ENCODE data around the gene RSRP1.
A peak's percentile ranks its signal among the peaks of the same experiment; 100 is the strongest.

The RSRP1 gene

GRCh38 chr1:25255706-25256577 is 8.7 kb upstream of the RSRP1 start:
- Histone ChIP-seq H3K9me3 (ENCODE audit: insufficient read depth, low read length, severe bottlenecking) (no peaks in the 10 kb centered on the region), H3K27ac (ENCODE audit: low read length) (no peak overlapping the region), H3K9ac (ENCODE audit: low read depth, low read length) (no peak overlapping the region), H3K4me3 (ENCODE audit: low read depth in 1 of 2, low read length in 2 of 2) (no peak overlapping the region), H3K4me1 (ENCODE audit: insufficient read depth, low read length) (no peaks in the 10 kb centered on the region), H3K79me2 (ENCODE audit: insufficient read depth, low read length) (no peaks in the 10 kb centered on the region; the same call in 1 of the 2 replicates), H2AFZ (ENCODE audit: low read depth, low read length) (no peak overlapping the region), H3K4me2 (ENCODE audit: insufficient read depth, low read length) (no peak overlapping the region), H4K20me1 (ENCODE audit: insufficient read depth, low read length) (no peaks in the 10 kb centered on the region; the same call in 1 of the 2 replicates), H3K36me3 (ENCODE audit: insufficient read depth, low read length) (no peaks in the 10 kb centered on the region), H3K27me3 (ENCODE audit: insufficient read depth, low read length, poor library complexity) (no peaks in the 10 kb centered on the region)
- TF ChIP-seq CTCF (IDR thresholded peaks at IDR 0.05; ENCODE audit: borderline replicate concordance, extremely low read depth, low read length, poor library complexity, severe bottlenecking) (no peak), EZH2 (IDR thresholded peaks at IDR 0.05; ENCODE audit: borderline replicate concordance, low read depth, low read length, severe bottlenecking) (no peak)
- no peak for DNase-seq
- ATAC-seq (ENCODE audit: insufficient read depth, low read depth), result no peak

GRCh38 chr1:25253911-25254310 is 6.7 kb upstream of the RSRP1 start:
- no peak overlapping the region for H3K4me3 ChIP-seq (ENCODE audit: low read depth in 1 of 2, low read length in 2 of 2)
- H2AFZ ChIP-seq (ENCODE audit: low read depth, low read length), result no peak overlapping the region
- H3K36me3 ChIP-seq (ENCODE audit: insufficient read depth, low read length), result no peaks in the 10 kb centered on the region
- no peak overlapping the region for H3K4me2 ChIP-seq (ENCODE audit: insufficient read depth, low read length)
- no peaks in the 10 kb centered on the region; the same call in 1 of the 2 replicates for H4K20me1 ChIP-seq (ENCODE audit: insufficient read depth, low read length)
- ATAC-seq (ENCODE audit: insufficient read depth, low read depth) (no peak), DNase-seq (no peak)
- H3K9me3 ChIP-seq (ENCODE audit: insufficient read depth, low read length, severe bottlenecking), result no peaks in the 10 kb centered on the region
- TF ChIP-seq CTCF (IDR thresholded peaks at IDR 0.05; ENCODE audit: borderline replicate concordance, extremely low read depth, low read length, poor library complexity, severe bottlenecking), result no peak
- TF ChIP-seq EZH2 (IDR thresholded peaks at IDR 0.05; ENCODE audit: borderline replicate concordance, low read depth, low read length, severe bottlenecking), result no peak
- no peak overlapping the region for H3K9ac ChIP-seq (ENCODE audit: low read depth, low read length)
- H3K27me3 ChIP-seq (ENCODE audit: insufficient read depth, low read length, poor library complexity), result no peaks in the 10 kb centered on the region
- H3K4me1 ChIP-seq (ENCODE audit: insufficient read depth, low read length), result no peaks in the 10 kb centered on the region
- H3K79me2 ChIP-seq (ENCODE audit: insufficient read depth, low read length), result no peaks in the 10 kb centered on the region; the same call in 1 of the 2 replicates
- H3K27ac ChIP-seq (ENCODE audit: low read length), result no peak overlapping the region

- Histone ChIP-seq H3K36me3 (ENCODE audit: insufficient read depth, low read length) (peaks cover 37% of the 10 kb centered on the region), H3K4me1 (ENCODE audit: insufficient read depth, low read length) (peaks cover 42% of the 10 kb centered on the region), H3K9ac (ENCODE audit: low read depth, low read length) (peak overlapping the region; percentile 93), H3K27ac (ENCODE audit: low read length) (peak overlapping the region; percentile 99), H4K20me1 (ENCODE audit: insufficient read depth, low read length) (peaks cover 30% of the 10 kb centered on the region), H3K27me3 (ENCODE audit: insufficient read depth, low read length, poor library complexity) (no peaks in the 10 kb centered on the region), H3K79me2 (ENCODE audit: insufficient read depth, low read length) (peaks cover 43% of the 10 kb centered on the region), H3K9me3 (ENCODE audit: insufficient read depth, low read length, severe bottlenecking) (no peaks in the 10 kb centered on the region), H3K4me3 (ENCODE audit: low read depth in 1 of 2, low read length in 2 of 2) (peak overlapping the region; percentile 60 to 96), H3K4me2 (ENCODE audit: insufficient read depth, low read length) (peak overlapping the region; percentile 76), H2AFZ (ENCODE audit: low read depth, low read length) (peak overlapping the region; percentile 97)
- peak; percentile 56 for ATAC-seq (ENCODE audit: insufficient read depth, low read depth)
- TF ChIP-seq CTCF (IDR thresholded peaks at IDR 0.05; ENCODE audit: borderline replicate concordance, extremely low read depth, low read length, poor library complexity, severe bottlenecking), result no peak
- TF ChIP-seq EZH2 (IDR thresholded peaks at IDR 0.05; ENCODE audit: borderline replicate concordance, low read depth, low read length, severe bottlenecking), result no peak
- no peak for DNase-seq
These were observed 838 bp upstream of the RSRP1 start for GRCh38 chr1:25247829-25248754.
